ENCODE data around the gene CAPRIN1. TPM values are rescaled to one million over a fixed set of nuclear protein-coding genes. Genes with fewer than 3 reads are reported as not detected.
A peak's percentile ranks its signal among the peaks of the same experiment; 100 is the strongest.

The CAPRIN1 gene
- total RNA-seq, 1 experiment from 2014 or later, result 1,470 TPM

DNA sequence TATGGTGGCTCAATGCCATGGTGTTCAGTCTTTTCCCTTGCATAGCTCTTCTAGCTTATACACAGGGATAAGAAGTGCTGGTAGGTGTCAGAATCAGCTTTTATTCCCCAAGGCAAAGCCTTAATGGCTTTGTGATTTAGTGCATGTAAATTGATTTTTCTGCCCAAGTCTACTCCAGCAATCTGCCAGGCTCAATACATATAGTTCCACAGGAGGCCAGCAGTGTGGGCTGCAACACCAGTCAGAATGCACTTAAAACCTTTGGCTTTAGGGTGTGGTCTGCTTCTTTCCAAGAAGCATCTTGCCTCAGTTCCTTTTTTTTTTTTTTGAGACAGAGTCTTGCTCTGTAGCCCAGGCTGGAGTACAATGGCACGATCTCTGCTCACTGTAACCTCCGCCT is 14.5 kb upstream of the CAPRIN1 start:
- intact Hi-C loops (cut with micrococcal nuclease; ENCODE audit: unreplicated experiment), result no loop called here
- peak overlapping the region; percentile 61 for H3K27ac ChIP-seq (ENCODE audit: low read depth, low read length, poor library complexity, severe bottlenecking)
- no peak overlapping the region for H3K4me3 ChIP-seq (ENCODE audit: low read depth, low read length, poor library complexity, severe bottlenecking)
- no peak for TF ChIP-seq EZH2 (IDR thresholded peaks at IDR 0.05; ENCODE audit: borderline replicate concordance, low read depth, low read length, poor library complexity, severe bottlenecking)
- TF ChIP-seq, protein P1, sequence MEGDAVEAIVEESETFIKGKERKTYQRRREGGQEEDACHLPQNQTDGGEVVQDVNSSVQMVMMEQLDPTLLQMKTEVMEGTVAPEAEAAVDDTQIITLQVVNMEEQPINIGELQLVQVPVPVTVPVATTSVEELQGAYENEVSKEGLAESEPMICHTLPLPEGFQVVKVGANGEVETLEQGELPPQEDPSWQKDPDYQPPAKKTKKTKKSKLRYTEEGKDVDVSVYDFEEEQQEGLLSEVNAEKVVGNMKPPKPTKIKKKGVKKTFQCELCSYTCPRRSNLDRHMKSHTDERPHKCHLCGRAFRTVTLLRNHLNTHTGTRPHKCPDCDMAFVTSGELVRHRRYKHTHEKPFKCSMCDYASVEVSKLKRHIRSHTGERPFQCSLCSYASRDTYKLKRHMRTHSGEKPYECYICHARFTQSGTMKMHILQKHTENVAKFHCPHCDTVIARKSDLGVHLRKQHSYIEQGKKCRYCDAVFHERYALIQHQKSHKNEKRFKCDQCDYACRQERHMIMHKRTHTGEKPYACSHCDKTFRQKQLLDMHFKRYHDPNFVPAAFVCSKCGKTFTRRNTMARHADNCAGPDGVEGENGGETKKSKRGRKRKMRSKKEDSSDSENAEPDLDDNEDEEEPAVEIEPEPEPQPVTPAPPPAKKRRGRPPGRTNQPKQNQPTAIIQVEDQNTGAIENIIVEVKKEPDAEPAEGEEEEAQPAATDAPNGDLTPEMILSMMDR (conservative IDR thresholded peaks at IDR 0.05; ENCODE audit: low read depth, low read length), result no peak
- no peaks in the 10 kb centered on the region for H3K27me3 ChIP-seq (replicated peaks; ENCODE audit: insufficient read depth, low read depth, low read length, poor library complexity)
- peak; percentile 95 for DNase-seq (ENCODE audit: low spot score)
- H3K4me1 ChIP-seq (ENCODE audit: insufficient read depth, low read length, poor library complexity, severe bottlenecking), result peaks cover 41% of the 10 kb centered on the region
- POLR2A ChIA-PET (ENCODE audit: low non-redundant PET), result interaction anchor here (0.5 to 0.6 kb wide), 2 partner anchors 13 to 111 kb away, joined by 3 read pairs; no protein-coding TSS in a partner anchor
- no peaks in the 10 kb centered on the region for H3K9me3 ChIP-seq (ENCODE audit: low read depth, low read length, poor library complexity, severe bottlenecking)
- CTCF ChIA-PET, result interaction anchor here (0.5 to 1.0 kb wide), 2 partner anchors 40 to 142 kb away, joined by 3 to 6 read pairs; no protein-coding TSS in a partner anchor
- H3K36me3 ChIP-seq (ENCODE audit: insufficient read depth, low read length, poor library complexity, severe bottlenecking), result no peaks in the 10 kb centered on the region
- BruUV-seq (replicated peaks), result no TSS peak

DNA sequence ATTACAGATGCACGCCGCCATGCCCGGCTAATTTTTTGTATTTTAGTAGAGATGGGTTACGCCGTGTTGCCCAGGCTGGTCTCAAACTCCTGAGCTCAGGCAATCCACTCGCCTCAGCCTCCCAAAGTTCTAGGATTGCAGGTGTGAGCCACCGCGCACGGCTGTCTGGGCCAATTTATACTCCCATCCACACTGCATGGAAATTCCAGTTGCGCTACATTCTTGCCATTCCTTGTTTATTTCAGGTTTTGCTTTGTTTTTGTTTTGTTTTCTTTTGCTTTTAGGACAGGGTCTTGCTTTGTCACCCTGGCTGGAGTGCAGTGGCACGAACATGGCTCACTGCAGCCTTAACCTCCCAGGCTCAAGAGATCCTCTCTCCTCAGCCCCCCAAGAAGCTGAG is 11.0 kb upstream of the CAPRIN1 start:
- CTCF ChIA-PET, result interaction anchor here (1.5 kb wide), 1 partner anchor 44 kb away, joined by 4 read pairs; no protein-coding TSS in a partner anchor
- BruUV-seq (replicated peaks), result no TSS peak
- no peaks in the 10 kb centered on the region for H3K9me3 ChIP-seq (ENCODE audit: low read depth, low read length, poor library complexity, severe bottlenecking)
- H3K4me1 ChIP-seq (ENCODE audit: insufficient read depth, low read length, poor library complexity, severe bottlenecking), result peaks cover 63% of the 10 kb centered on the region
- H3K27ac ChIP-seq (ENCODE audit: low read depth, low read length, poor library complexity, severe bottlenecking), result peak overlapping the region; percentile 43
- DNase-seq (ENCODE audit: low spot score), result no peak
- no peaks in the 10 kb centered on the region for H3K36me3 ChIP-seq (ENCODE audit: insufficient read depth, low read length, poor library complexity, severe bottlenecking)
- no peaks in the 10 kb centered on the region for H3K27me3 ChIP-seq (replicated peaks; ENCODE audit: insufficient read depth, low read depth, low read length, poor library complexity)
- POLR2A ChIA-PET (ENCODE audit: low non-redundant PET), result interaction anchor here (1.2 kb wide), 1 partner anchor 8 kb away, joined by 4 read pairs; no protein-coding TSS in a partner anchor
- intact Hi-C loops (cut with micrococcal nuclease; ENCODE audit: unreplicated experiment), result no loop called here
- TF ChIP-seq, protein P1 (conservative IDR thresholded peaks at IDR 0.05; ENCODE audit: low read depth, low read length), result no peak
- TF ChIP-seq EZH2 (IDR thresholded peaks at IDR 0.05; ENCODE audit: borderline replicate concordance, low read depth, low read length, poor library complexity, severe bottlenecking), result no peak
- no peak overlapping the region for H3K4me3 ChIP-seq (ENCODE audit: low read depth, low read length, poor library complexity, severe bottlenecking)

DNA sequence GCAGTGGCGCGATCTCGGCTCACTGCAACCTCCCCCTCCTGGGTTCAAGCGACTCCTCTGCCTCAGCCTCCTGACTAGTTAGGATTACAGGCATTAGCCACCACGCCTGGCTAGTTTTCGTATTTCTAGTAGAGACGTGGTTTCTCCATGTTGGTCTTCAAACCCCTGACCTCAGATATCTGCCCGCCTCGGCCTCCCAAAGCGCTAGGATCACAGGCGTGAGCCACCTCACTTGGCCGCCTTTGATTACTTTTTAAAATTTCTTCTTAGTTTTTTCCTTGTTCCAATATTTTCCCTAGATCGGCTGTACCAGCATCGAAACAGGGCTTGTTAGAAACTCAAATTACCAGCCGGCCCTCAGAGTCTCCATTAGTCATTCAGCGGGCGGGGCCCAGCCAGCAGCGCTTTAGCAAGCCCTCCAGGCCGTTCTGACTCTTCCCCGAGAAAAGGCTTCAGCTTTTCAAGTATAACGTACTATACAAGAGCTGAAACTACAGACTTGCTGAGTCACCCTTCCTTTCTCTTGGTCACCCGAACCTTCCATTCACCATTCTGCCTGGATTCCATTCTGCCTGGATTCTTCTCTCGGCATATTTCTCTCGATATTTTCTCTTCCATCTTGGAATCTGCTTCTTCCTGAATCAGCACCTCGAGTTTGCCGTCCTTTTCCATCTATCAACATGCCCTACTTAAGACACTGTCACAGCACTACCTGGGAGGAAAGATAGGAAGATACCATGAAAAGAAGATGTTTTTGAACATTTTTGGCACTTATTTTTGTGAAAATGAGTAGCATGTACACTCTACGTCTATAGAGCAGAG is 6.7 kb upstream of the CAPRIN1 start:
- peak overlapping the region; percentile 97 for H3K27ac ChIP-seq (ENCODE audit: low read depth, low read length, poor library complexity, severe bottlenecking)
- POLR2A ChIA-PET (ENCODE audit: low non-redundant PET), result interaction anchor here (0.6 to 1.0 kb wide), 4 partner anchors 17 to 326 kb away, joined by 3 to 4 read pairs (median 3); no protein-coding TSS in a partner anchor

More for the DNA sequence above, 6.7 kb upstream of the CAPRIN1 start:
- H3K4me1 ChIP-seq (ENCODE audit: insufficient read depth, low read length, poor library complexity, severe bottlenecking), result peaks cover 75% of the 10 kb centered on the region
- intact Hi-C loops (cut with micrococcal nuclease; ENCODE audit: unreplicated experiment), result loop anchor here (1.0 to 5.0 kb wide), 2 partner anchors 48 to 188 kb away; no protein-coding TSS in a partner anchor
- H3K36me3 ChIP-seq (ENCODE audit: insufficient read depth, low read length, poor library complexity, severe bottlenecking), result no peaks in the 10 kb centered on the region
- no peaks in the 10 kb centered on the region for H3K27me3 ChIP-seq (replicated peaks; ENCODE audit: insufficient read depth, low read depth, low read length, poor library complexity)
- no peak for TF ChIP-seq EZH2 (IDR thresholded peaks at IDR 0.05; ENCODE audit: borderline replicate concordance, low read depth, low read length, poor library complexity, severe bottlenecking)
- TF ChIP-seq, protein P1 (conservative IDR thresholded peaks at IDR 0.05; ENCODE audit: low read depth, low read length), result no peak
- TSS peak; percentile 79 for BruUV-seq (replicated peaks)
- DNase-seq (ENCODE audit: low spot score), result peak; percentile 99
- CTCF ChIA-PET, result interaction anchor here (0.9 kb wide), 2 partner anchors 73 to 208 kb away, joined by 3 to 14 read pairs; no protein-coding TSS in a partner anchor
- peak overlapping the region; percentile 12 for H3K4me3 ChIP-seq (ENCODE audit: low read depth, low read length, poor library complexity, severe bottlenecking)
- H3K9me3 ChIP-seq (ENCODE audit: low read depth, low read length, poor library complexity, severe bottlenecking), result no peaks in the 10 kb centered on the region
